ENCODE results near the gene IL15RA.
"Not testable (repeated sequence)": the region's sequence is repeated elsewhere in the genome, so short reads cannot be mapped to it uniquely, and the experiment has no call there.

The IL15RA gene

GRCh38 chr10:5911670-5912069 lies 65.7 kb downstream of the IL15RA start:
- Histone ChIP-seq H3K9me3 (no peaks in the 10 kb centered on the region), H3K4me3 (ENCODE audit: low read depth, low read length) (no peak overlapping the region), H3K4me1 (no peaks in the 10 kb centered on the region), H3K36me3 (peaks cover 42% of the 10 kb centered on the region), H3K27me3 (no peaks in the 10 kb centered on the region)
- no peak for TF ChIP-seq CTCF (IDR thresholded peaks at IDR 0.05; ENCODE audit: low read depth, low read length)
- no peak for DNase-seq

GRCh38 chr10:5910323-5911100 lies 66.8 kb downstream of the IL15RA start:
- Histone ChIP-seq H3K36me3 (peaks cover 42% of the 10 kb centered on the region), H3K4me1 (no peaks in the 10 kb centered on the region), H3K4me3 (ENCODE audit: low read depth, low read length) (no peak overlapping the region), H3K27me3 (no peaks in the 10 kb centered on the region), H3K9me3 (no peaks in the 10 kb centered on the region)
- no peak for TF ChIP-seq CTCF (IDR thresholded peaks at IDR 0.05; ENCODE audit: low read depth, low read length)
- no peak for DNase-seq

GRCh38 chr10:5908676-5909075 lies 68.7 kb downstream of the IL15RA start:
- DNase-seq; H3K4me1 ChIP-seq; H3K27me3 ChIP-seq; H3K9me3 ChIP-seq; H3K4me3 ChIP-seq (ENCODE audit: low read depth, low read length): not testable (repeated sequence)
- peaks cover 30% of the 10 kb centered on the region for H3K36me3 ChIP-seq

GRCh38 chr10:5906651-5907050 lies 70.7 kb downstream of the IL15RA start:
- Histone ChIP-seq H3K27me3 (no peaks in the 10 kb centered on the region), H3K4me1 (no peaks in the 10 kb centered on the region), H3K36me3 (peaks cover 30% of the 10 kb centered on the region), H3K9me3 (no peaks in the 10 kb centered on the region), H3K4me3 (ENCODE audit: low read depth, low read length) (no peak overlapping the region)
- TF ChIP-seq CTCF (IDR thresholded peaks at IDR 0.05; ENCODE audit: low read depth, low read length) = no peak
- no peak for DNase-seq

- Histone ChIP-seq H3K4me3 (ENCODE audit: low read depth, low read length) (no peak overlapping the region), H3K36me3 (peaks cover 24% of the 10 kb centered on the region), H3K4me1 (no peaks in the 10 kb centered on the region), H3K27me3 (no peaks in the 10 kb centered on the region), H3K9me3 (no peaks in the 10 kb centered on the region)
- no peak for DNase-seq
- TF ChIP-seq CTCF (IDR thresholded peaks at IDR 0.05; ENCODE audit: low read depth, low read length) = no peak
Observed at GRCh38 chr10:5905854-5906507, 71.4 kb downstream of the IL15RA start.

- H3K9me3 ChIP-seq = no peaks in the 10 kb centered on the region
- no peak for DNase-seq
- H3K4me3 ChIP-seq (ENCODE audit: low read depth, low read length) = no peak overlapping the region
- peaks cover 13% of the 10 kb centered on the region for H3K36me3 ChIP-seq
- no peak for TF ChIP-seq CTCF (IDR thresholded peaks at IDR 0.05; ENCODE audit: low read depth, low read length)
- no peaks in the 10 kb centered on the region for H3K27me3 ChIP-seq
- H3K4me1 ChIP-seq = no peaks in the 10 kb centered on the region
Observed at GRCh38 chr10:5904227-5904626, 73.1 kb downstream of the IL15RA start.
